ENCODE results near the gene NECAB2. TPM values are rescaled to one million over a fixed set of nuclear protein-coding genes. Genes with fewer than 3 reads are reported as not detected.
A peak's percentile ranks its signal among the peaks of the same experiment; 100 is the strongest.

The NECAB2 gene
- total RNA-seq, 1 donor from 2014 or later: not detected

DNA sequence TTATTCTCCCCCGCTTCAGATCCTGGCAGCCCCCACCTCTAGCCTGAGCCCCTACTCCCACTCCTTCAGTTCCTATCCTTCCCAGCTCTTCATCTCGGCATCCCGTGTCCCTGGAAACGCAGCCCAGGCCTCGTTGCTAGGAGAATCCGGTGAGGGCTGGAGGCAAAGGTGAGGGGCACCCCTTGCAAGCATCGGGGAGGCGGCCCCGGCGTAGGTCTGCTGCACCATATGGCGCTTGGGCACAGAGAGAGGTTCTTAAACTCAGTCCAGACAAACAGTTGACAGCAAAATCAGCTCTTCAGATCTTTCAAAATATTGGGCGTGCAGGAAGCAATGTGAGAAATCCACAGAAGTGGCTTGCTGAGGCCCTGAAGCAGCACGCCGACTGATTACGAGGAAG is 59.6 kb downstream of the NECAB2 start:
- DNase-seq: no peak

DNA sequence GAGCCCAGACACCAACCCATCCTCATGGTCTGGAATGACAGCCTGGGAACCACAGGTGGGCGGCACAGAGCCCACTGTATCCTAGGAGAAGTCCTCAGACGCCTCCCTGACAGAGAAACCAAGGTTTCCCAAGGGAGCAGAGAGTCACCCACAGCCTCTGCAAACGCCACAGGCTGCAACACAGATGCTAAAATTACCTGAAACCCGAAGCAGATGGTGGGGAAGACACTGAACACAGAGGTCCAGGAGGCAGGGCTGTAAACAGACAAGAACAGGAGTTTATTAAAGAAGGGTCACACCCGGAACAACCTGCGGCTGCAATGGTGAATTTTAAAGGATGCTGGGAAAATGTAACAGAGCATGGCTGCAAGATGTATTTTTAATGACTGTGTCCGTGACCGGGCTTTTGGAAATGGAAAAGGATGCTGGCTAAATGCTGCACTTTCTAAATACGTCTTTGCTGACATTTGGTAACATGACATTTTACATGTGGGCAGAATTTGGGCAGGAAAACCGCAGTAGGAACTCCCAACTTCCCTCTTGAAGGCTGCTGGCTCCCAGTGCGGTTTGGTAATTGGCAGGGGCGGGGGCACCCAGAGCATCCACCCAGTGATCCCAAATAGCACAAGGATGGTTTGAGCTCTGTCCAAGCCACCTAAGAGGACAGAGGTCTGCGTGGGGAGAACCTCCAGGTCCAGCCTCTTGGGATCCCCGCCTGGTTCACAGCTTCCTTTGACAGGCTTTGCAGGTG is 61.4 kb downstream of the NECAB2 start:
- no peak for DNase-seq

GRCh38 chr16:84031556-84031955 is 63.5 kb downstream of the NECAB2 start:
- DNase-seq: no peak

GRCh38 chr16:84032458-84033178 is 64.6 kb downstream of the NECAB2 start:
- DNase-seq: no peak

DNA sequence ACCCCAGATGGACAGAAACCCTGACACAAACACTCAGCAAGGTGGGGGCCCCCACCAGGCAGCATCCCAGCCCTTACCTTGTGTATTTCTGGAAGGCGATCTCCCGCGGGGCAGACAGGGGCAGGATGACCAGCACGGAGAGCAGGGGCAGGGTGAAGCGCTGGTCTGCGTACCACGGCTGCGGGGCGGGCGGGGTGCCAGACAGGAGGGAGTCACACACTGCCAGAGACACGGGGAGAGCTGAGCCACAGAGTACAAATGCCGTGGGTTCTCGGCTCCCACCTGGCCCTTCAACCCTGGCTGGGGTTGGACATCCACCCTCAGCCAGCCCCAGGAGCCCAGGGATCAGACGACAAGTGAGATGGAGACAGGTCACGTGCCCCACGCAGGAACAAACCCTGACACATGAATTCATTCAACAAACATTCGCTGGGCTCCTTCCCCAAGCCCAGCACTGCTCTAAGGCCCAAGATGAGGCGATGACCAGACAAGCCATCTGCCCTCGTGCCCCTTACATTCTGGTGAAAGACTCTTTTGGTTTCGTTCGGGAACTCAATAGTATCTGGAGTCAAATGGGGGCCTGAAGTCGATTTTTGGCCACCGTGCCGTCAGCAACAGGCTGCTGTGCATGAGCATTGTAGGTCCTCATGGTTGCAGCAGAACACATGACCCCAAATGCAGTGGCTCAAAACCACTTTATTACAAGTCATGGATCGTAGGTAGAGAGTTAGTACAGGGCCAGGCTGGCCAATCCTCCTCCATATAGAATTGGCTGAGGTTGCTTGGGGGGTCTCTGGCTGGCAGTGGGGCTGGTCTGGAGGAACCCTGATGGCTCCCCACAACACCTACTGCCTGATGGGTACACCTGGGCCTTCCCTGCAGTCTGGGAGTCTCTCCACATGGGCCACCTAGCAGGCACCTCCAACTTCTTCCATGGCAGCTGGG is 65.5 kb downstream of the NECAB2 start:
- DNase-seq: no peak

GRCh38 chr16:84034516-84034915 is 66.5 kb downstream of the NECAB2 start:
- DNase-seq: no peak

DNA sequence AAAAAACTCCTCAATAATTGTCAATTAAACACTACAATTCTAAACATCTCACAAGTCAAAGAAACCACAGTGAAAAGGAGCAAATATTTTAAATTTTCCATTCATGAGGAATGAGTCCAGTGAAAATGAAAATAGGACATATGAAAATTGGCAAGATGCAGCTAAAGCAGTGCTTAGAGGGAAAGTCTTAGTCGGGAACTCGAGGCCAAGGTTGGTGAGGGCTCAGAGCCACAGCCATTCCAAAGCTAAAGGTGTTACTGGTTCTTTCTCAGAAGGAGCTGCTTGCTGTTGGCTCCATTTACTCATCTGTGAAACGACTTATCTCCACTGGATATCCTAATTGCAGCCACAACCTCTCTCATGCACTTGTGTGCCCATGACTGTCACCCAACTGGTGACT is 68.1 kb downstream of the NECAB2 start:
- DNase-seq: no peak

DNA sequence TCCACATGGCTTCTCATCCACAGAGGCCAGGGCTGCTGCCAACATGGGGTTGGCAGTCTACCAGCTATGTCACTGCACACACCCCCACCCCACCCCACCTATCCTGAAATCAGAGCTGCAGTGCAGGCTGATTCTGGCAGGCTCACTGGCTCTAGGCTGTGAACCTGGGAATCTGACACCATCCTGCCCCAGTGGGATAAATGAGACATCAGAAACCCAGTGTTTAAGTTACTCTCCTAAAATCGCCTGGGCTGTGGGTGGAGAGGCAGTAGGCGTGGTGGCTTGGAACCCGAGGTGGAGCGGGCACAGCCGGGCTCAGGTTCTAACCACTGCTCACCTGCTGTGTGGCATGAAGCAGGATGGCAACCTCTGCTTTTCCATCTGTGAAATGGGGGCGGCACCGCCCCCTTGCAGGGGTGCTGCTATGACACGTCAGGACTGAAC is 69.0 kb downstream of the NECAB2 start:
- no peak for DNase-seq

- DNase-seq: no peak
These were observed 70.4 kb downstream of the NECAB2 start for GRCh38 chr16:84038469-84038868.

- no peak for DNase-seq
These were observed 71.7 kb downstream of the NECAB2 start for GRCh38 chr16:84039696-84040095.

- no peak for DNase-seq
These were observed 72.3 kb downstream of the NECAB2 start for GRCh38 chr16:84040226-84040822.

DNA sequence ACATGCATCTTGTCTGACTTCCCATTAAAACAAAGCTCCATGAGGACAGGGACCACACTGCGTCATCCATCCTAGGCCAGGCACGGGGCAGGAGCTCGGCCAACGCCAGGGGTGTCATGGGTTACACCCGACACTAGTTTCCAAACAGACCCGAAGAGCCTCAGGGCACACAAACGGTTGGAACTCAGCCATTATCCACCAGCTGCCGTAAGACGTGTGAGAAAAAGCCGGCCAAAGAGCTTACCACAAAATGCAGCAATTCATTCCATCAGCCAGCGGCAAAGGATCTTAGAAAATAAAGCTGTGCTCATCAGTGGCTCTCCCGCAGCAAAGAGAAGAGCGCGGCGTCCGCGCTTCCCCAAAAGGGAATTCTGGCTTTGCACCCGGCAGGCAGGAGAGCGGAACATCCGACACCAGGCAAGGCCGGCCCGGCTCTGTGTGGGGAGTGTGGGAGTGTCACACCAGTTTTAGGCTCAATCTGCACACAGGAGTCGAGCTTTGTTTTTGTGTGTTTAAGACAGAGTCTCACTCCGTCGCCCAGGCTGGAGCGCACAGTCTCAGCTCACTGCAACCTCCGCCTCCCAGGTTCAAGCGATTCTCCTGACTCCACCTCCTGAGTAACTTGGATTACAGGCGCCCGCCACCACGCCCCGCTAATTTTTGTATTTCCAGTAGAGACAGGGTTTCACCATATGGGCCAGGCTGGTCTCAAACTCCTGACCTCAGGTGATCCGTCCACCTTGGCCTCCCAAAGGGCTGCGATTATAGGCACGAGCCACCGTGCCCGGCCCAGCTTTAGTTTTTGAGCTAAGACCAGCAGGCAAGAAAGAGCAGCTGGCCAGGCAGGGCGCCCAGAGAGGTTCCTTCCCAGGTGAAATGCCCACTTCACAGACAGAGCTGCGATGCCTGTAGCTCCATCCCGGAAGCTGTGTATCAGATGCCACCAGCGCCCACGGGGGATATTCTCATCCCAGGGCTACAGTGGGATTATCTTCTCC is 73.1 kb downstream of the NECAB2 start:
- DNase-seq: no peak

GRCh38 chr16:84041881-84042280 is 73.8 kb downstream of the NECAB2 start:
- DNase-seq: no peak

DNA sequence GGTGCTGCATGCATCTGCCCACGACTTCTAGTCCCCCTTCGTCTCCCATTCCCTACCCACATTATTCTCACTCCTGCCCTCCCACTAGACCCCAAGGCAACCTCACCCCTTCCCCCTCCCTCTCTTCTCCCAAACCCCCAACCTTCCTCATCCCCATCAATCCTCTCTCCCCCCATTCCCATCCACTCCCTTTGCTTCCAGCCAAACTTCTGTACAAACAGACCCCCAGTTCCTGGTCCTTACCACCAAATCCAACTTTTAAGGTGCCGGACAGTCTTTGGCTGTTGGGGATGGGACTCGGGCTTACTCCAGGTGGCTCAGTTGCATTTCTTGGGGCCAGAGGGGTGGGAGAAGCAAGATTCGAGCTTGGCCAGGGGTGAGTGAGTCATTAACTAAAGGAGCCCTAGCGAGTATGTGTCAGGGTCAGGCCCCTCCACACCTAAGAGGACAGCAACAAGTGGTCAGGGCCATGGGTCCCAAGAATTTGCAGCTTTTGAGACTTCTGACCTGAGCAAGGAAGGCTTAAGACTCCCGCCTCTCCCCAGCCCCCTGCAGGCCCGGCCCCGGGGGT is 74.3 kb downstream of the NECAB2 start, which contains the start of gene SLC38A8:
Gene SLC38A8 (minus strand): TSS at position 488 of the 571 bp plus-strand sequence. CDS start 638 bp downstream, outside the sequence.
- no peak for DNase-seq

- DNase-seq: no peak
These were observed 74.9 kb downstream of the NECAB2 start for GRCh38 chr16:84042879-84043485.

DNA sequence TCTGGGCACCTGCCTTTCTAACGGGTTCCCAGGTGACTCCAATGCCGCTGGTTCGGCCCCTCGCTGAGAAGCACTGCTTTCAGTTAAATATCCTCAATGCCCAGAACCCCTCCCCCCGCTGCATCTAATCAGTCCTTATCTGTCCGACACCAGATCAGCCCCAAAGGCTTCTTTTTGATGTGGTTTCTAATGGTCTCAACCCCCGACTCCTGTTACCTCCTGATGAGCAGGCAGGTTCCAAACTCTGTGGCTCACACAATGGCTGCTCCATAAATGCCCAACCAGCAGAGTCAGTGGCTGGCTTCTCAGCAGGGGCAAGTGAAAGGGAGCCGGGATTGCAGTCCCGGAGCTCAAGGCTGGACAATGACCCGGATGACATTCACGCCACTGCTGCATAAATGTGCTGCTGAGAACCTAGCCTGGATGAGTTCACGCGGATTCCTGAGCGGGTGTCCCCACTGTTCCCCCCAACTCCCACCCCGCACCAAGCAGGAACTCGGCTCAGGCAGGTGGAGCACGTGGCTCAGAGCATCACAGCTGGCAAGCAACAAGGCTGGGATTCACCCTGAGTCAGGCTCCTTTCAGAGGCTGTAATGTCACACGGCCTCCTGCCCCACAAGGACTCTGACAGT is 75.6 kb downstream of the NECAB2 start:
- DNase-seq: peak; percentile 28

- DNase-seq: peak; percentile 56
These were observed 76.1 kb downstream of the NECAB2 start for GRCh38 chr16:84044118-84044488.

GRCh38 chr16:84045001-84045817 is 77.2 kb downstream of the NECAB2 start:
- DNase-seq: no peak

All from dermis blood vessel endothelial cell (primary cell).